ENCODE results near the gene CNTN4.

DNA sequence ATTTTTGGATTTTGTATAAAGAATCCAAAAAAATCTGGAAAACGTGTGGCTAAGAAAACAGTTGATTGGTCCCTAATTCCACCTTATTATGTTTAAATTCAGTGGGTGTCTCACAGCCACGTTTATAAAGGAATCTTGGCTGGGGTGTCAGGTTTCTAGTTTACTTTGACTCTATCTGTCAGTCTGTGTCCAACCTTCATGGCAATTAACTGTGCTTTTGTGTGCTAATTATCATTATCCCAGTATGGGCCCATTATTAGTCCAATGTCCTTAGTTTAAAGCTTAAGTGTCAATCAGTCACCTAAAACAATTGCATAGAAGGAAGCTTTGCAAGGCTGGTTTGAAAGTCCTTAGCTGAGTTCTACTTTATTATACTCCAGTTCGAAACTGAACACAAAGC is 3.7 kb upstream of the CNTN4 start:
- TF ChIP-seq, protein P1, sequence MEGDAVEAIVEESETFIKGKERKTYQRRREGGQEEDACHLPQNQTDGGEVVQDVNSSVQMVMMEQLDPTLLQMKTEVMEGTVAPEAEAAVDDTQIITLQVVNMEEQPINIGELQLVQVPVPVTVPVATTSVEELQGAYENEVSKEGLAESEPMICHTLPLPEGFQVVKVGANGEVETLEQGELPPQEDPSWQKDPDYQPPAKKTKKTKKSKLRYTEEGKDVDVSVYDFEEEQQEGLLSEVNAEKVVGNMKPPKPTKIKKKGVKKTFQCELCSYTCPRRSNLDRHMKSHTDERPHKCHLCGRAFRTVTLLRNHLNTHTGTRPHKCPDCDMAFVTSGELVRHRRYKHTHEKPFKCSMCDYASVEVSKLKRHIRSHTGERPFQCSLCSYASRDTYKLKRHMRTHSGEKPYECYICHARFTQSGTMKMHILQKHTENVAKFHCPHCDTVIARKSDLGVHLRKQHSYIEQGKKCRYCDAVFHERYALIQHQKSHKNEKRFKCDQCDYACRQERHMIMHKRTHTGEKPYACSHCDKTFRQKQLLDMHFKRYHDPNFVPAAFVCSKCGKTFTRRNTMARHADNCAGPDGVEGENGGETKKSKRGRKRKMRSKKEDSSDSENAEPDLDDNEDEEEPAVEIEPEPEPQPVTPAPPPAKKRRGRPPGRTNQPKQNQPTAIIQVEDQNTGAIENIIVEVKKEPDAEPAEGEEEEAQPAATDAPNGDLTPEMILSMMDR (conservative IDR thresholded peaks at IDR 0.05; ENCODE audit: low read depth, low read length), result no peak
- no peak for TF ChIP-seq EZH2 (IDR thresholded peaks at IDR 0.05; ENCODE audit: borderline replicate concordance, low read depth, low read length, poor library complexity, severe bottlenecking)

All from A673 (cell line).